Measurements from ENCODE around the gene GRK4. TPM values are rescaled to one million over a fixed set of nuclear protein-coding genes. Genes with fewer than 3 reads are reported as not detected.

The GRK4 gene
- total and polyA plus RNA-seq, 2 of the 8 experiments (the other 6 are each of a cell fraction or from before 2014, with no cell fraction given), result 0.77 to 1.8 TPM

DNA sequence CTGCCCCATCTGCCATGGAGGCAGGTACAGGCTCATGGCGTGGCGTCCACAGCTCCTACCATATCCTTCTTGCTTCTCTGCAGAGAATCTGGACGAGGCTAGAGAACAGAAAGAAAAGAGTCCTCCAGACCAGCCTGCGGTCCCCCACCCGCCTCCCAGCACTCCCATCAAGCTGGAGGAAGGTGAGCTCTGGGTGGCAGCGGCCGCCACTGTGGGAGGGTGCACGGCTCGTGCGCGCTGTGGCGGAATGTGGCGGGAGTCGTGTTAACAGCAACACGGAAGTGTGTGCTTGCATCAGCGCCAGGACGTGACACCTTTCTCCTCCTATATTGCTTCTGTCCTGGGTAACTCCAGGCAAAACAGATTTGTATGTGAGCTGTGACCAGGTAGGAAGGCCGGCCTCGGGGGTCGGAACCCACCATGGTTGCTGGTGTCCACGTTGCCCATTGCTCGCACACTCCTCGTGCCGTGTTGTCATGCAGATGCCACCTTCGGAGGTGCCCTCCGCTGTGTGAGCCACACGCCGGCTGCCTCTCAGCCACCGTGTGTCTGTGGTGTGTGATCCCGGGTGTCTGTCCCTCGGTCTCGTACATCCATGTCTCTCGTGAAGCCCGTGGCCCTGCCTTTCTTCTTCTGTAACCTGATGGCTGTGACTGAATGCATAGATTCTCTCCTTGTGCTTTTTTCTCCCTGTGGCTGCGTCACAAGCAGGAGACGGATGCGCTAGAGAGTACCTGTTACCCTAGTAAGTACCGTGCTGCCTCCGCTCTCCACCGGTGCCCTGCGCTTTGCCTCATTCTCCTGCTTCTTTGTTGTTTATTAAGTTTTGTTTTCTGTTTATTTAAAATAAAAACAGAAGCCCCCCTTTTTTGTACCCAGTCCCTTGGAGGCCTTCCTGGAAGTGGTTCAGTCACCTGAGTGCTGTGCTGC is 37.2 kb upstream of the GRK4 start:
- no peaks in the 10 kb centered on the region for H3K23me2 ChIP-seq (ENCODE audit: low read depth, low read length)

More for the DNA sequence above, 37.2 kb upstream of the GRK4 start:
- 92% methylated on average over 39 of the region's 41 CpGs; no CpG with 5 or more reads in 1 of the 2 experiments for WGBS, 2 experiments (ENCODE audit: extremely low coverage in 1 of 2, insufficient coverage in 1 of 2, insufficient read length in 1 of 2, insufficient replicate concordance in 2 of 2, low coverage in 1 of 2, low lambda C conversion rate in 2 of 2, missing lambda C conversion rate in 1 of 2)
- Histone ChIP-seq H2BK20ac (ENCODE audit: low read length) (no peak overlapping the region), H2BK12ac (ENCODE audit: low read depth, low read length) (no peak overlapping the region), H3K56ac (replicated peaks; ENCODE audit: insufficient read length, low read depth, low read length) (no peak overlapping the region), H3K23ac (ENCODE audit: insufficient read length) (no peak overlapping the region), H2AFZ (ENCODE audit: low read length) (no peak overlapping the region), H3K4me3 (ENCODE audit: extremely low read depth in 1 of 4, insufficient read depth in 2 of 4, low read depth in 3 of 4, low read length in 4 of 4) (no peak overlapping the region), H3K27me3 (replicated peaks in 1 of 4; ENCODE audit: control insufficient read depth in 3 of 4, extremely low read depth in 1 of 4, insufficient read depth in 3 of 4, low read length in 3 of 4) (no peaks in the 10 kb centered on the region), H3K36me3 (ENCODE audit: control insufficient read depth in 2 of 4, insufficient read depth in 4 of 4, low read length in 3 of 4) (peaks cover 4 to 33% (median 21%) of the 10 kb centered on the region in 4 experiments), H3K9ac (replicated peaks in 1 of 4; ENCODE audit: extremely low read depth in 1 of 4, low read depth in 3 of 4, low read length in 3 of 4) (no peak overlapping the region), H2BK15ac (ENCODE audit: low read length) (no peak overlapping the region), H2BK5ac (ENCODE audit: low read depth, low read length) (0 out of 2 replicates have a peak overlapping the region, but pooled peaks have one; percentile 10), H4K20me1 (replicated peaks in 1 of 2; ENCODE audit: control insufficient read depth in 1 of 2, insufficient read depth in 2 of 2, low read length in 2 of 2) (peaks cover 0 to 10% of the 10 kb centered on the region in 2 experiments), H3K79me1 (ENCODE audit: low read depth, low read length) (peaks cover 2% of the 10 kb centered on the region), H2BK120ac (replicated peaks; ENCODE audit: low read depth, low read length) (no peak overlapping the region), H4K8ac (ENCODE audit: extremely low read depth, insufficient read depth, low read length) (no peak overlapping the region), H2AK5ac (ENCODE audit: low read depth, low read length) (no peak overlapping the region), H4K91ac (replicated peaks; ENCODE audit: insufficient read length, low read length) (no peak overlapping the region), H3K4ac (replicated peaks; ENCODE audit: insufficient read length, low read depth, low read length) (no peak overlapping the region), H3K18ac (ENCODE audit: extremely low read depth, low read length) (no peak overlapping the region), H3K4me1 (replicated peaks in 1 of 4; ENCODE audit: control insufficient read depth in 3 of 4, insufficient read depth in 4 of 4, low read length in 3 of 4) (peaks cover 3 to 14% (median 8%) of the 10 kb centered on the region in 4 experiments; a peak in 6 of 7 replicates), H4K5ac (ENCODE audit: insufficient read length, low read depth, low read length) (no peak overlapping the region), H3K14ac (ENCODE audit: insufficient read length) (no peak overlapping the region), H3K9me3 (ENCODE audit: insufficient read depth in 2 of 2, low read depth in 1 of 2, low read length in 1 of 2) (peaks cover 0 to 8% of the 10 kb centered on the region in 2 experiments; a peak in 1 of 4 replicates), H3K79me2 (ENCODE audit: control insufficient read depth in 1 of 2, insufficient read depth in 2 of 2, low read length in 2 of 2) (no peaks in the 10 kb centered on the region; a peak in 2 of 4 replicates), H3K4me2 (ENCODE audit: insufficient read depth in 1 of 2, low read depth in 2 of 2, low read length in 2 of 2) (no peak overlapping the region), H3K27ac (ENCODE audit: low read depth, low read length) (no peak overlapping the region)
- ChIA-PET CTCF (ENCODE audit: partially characterized antibody) (interaction anchor here (0.6 to 3.7 kb wide), 3 partner anchors 13 to 88 kb away, joined by 3 to 13 read pairs (median 4); no protein-coding TSS in a partner anchor), POLR2A (ENCODE audit: partially characterized antibody) (interaction anchor here (1.9 to 5.7 kb wide), 2 partner anchors 11 to 19 kb away, joined by 5 to 45 read pairs; no protein-coding TSS in a partner anchor)
- FAIRE-seq, result no peak
- no peak for TF ChIP-seq SP4 (IDR thresholded peaks at IDR 0.05; ENCODE audit: low read length)
- TF ChIP-seq, protein P1, sequence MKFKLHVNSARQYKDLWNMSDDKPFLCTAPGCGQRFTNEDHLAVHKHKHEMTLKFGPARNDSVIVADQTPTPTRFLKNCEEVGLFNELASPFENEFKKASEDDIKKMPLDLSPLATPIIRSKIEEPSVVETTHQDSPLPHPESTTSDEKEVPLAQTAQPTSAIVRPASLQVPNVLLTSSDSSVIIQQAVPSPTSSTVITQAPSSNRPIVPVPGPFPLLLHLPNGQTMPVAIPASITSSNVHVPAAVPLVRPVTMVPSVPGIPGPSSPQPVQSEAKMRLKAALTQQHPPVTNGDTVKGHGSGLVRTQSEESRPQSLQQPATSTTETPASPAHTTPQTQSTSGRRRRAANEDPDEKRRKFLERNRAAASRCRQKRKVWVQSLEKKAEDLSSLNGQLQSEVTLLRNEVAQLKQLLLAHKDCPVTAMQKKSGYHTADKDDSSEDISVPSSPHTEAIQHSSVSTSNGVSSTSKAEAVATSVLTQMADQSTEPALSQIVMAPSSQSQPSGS (IDR thresholded peaks at IDR 0.05; ENCODE audit: low read length), result no peak
- DNase-seq (ENCODE audit: low read depth in 1 of 2, low spot score in 2 of 2), result no peak
